HepG2 (cell line): Measurements from ENCODE around the gene UPB1. TPM values are rescaled to one million over a fixed set of nuclear protein-coding genes. Genes with fewer than 3 reads are reported as not detected.

Experiments
- BHLHE40 ChIP-seq: IDR thresholded peaks from 2 replicates; pipeline ENCODE4 v1.6.1; 2011; ENCODE audit warnings: low read length, improper control_type of control experiment
- GABPB1 ChIP-seq: IDR thresholded peaks from 2 replicates; pipeline ENCODE4 v1.6.1; 2016; ENCODE audit warnings: mild to moderate bottlenecking, missing genetic modification reagents, moderate library complexity, missing compliant biosample characterization
- HNF4A ChIP-seq: sonication (generic); formaldehyde crosslinking; IDR thresholded peaks from 2 replicates; pipeline ENCODE4 v1.4.0; 2020; ENCODE audit warnings: missing genetic modification reagents
- KDM5B ChIP-seq: sonication (generic); formaldehyde crosslinking; IDR thresholded peaks from 2 replicates; pipeline ENCODE4 v1.4.0; 2020; ENCODE audit warnings: missing genetic modification reagents, mild to moderate bottlenecking, borderline replicate concordance
- MBNL3 ChIP-seq: fragments of 250-450 bp; sonication (Bioruptor Pico); conservative IDR thresholded peaks from 2 replicates; pipeline ENCODE4 v1.8.0; 2022; ENCODE audit warnings: mild to moderate bottlenecking, inconsistent platforms
- SALL1 ChIP-seq: sonication (generic); formaldehyde crosslinking; IDR thresholded peaks from 2 replicates; pipeline ENCODE4 v1.8.0; 2022; ENCODE audit warnings: mild to moderate bottlenecking, missing genetic modification reagents
- SNAI1 ChIP-seq: sonication (generic); formaldehyde crosslinking; IDR thresholded peaks from 2 replicates; pipeline ENCODE4 v1.5.0; 2020; ENCODE audit warnings: mild to moderate bottlenecking, missing genetic modification reagents, borderline replicate concordance
- SUZ12 ChIP-seq: fragments of 150-350 bp; IDR thresholded peaks from 2 replicates; pipeline ENCODE4 v1.6.1; 2014; ENCODE audit warnings: low read depth, low read length
- TARDBP ChIP-seq: sonication (generic); formaldehyde crosslinking; IDR thresholded peaks from 2 replicates; pipeline ENCODE4 v1.8.0; 2022; ENCODE audit warnings: mild to moderate bottlenecking, missing genetic modification reagents
- TP53 ChIP-seq: sonication (generic); formaldehyde crosslinking; conservative IDR thresholded peaks from 2 replicates; pipeline ENCODE4 v1.4.0; 2020; ENCODE audit warnings: missing genetic modification reagents
- ZNF768 ChIP-seq: sonication (generic); formaldehyde crosslinking; IDR thresholded peaks from 2 replicates; pipeline ENCODE4 v1.4.0; 2020; ENCODE audit warnings: missing genetic modification reagents
- polyA plus RNA-seq, 8 experiments: library from polyadenylated mRNA; depleted of rRNA in 3 of 8; stranded (reverse) in 7 of 8; unstranded in 1 of 8; fragments of >200 nt; fragmentation: Illumina TruSeq in 4 of 8; extraction: Trizol in 4 of 8; gene quantifications; 2 replicates each; pipeline versions ENCODE4 v1.2.1 to v1.2.3, GENCODE V29; 2011 to 2016; ENCODE audit warnings: low read depth in 4 of 8, missing spikeins in 1 of 8, mixed read lengths in 1 of 8; ENCODE audit not compliant: insufficient read depth in 1 of 8
- total RNA-seq, 5 experiments: library from RNA; depleted of rRNA; stranded (reverse); fragments of >200 nt; fragmentation: Illumina TruSeq; extraction: Trizol; gene quantifications; 2 replicates each; pipeline ENCODE4 v1.2.3, GENCODE V29; 2016; ENCODE audit warnings: low read depth in 1 of 5
- TF ChIP-seq, protein P1 (sequence below): sonication (generic); formaldehyde crosslinking; IDR thresholded peaks from 2 replicates; pipeline ENCODE4 v1.8.0; 2022; ENCODE audit warnings: mild to moderate bottlenecking, missing genetic modification reagents
- TF ChIP-seq, protein P2 (sequence below): sonication (generic); formaldehyde crosslinking; IDR thresholded peaks from 2 replicates; pipeline ENCODE4 v1.4.0; 2020; ENCODE audit warnings: mild to moderate bottlenecking, missing genetic modification reagents
- TF ChIP-seq, protein P3 (sequence below): sonication (generic); formaldehyde crosslinking; IDR thresholded peaks from 2 replicates; pipeline ENCODE4 v1.4.0; 2020; ENCODE audit warnings: missing genetic modification reagents, borderline replicate concordance
- TF ChIP-seq, protein P4 (sequence below): IDR thresholded peaks from 2 replicates; pipeline ENCODE4 v1.6.1; 2012; ENCODE audit warnings: inconsistent platforms
- TF ChIP-seq, protein P5 (sequence below): sonication (generic); formaldehyde crosslinking; IDR thresholded peaks from 2 replicates; pipeline ENCODE4 v1.5.0; 2020; ENCODE audit warnings: missing genetic modification reagents
- TF ChIP-seq, protein P6 (sequence below): sonication (generic); formaldehyde crosslinking; IDR thresholded peaks from 2 replicates; pipeline ENCODE4 v1.4.0; 2020; ENCODE audit warnings: missing genetic modification reagents

The UPB1 gene
- total and polyA plus RNA-seq, 2 of the 13 experiments (the other 11 are each of a cell fraction or from before 2014, with no cell fraction given): 0.38 to 1.2 TPM

DNA sequence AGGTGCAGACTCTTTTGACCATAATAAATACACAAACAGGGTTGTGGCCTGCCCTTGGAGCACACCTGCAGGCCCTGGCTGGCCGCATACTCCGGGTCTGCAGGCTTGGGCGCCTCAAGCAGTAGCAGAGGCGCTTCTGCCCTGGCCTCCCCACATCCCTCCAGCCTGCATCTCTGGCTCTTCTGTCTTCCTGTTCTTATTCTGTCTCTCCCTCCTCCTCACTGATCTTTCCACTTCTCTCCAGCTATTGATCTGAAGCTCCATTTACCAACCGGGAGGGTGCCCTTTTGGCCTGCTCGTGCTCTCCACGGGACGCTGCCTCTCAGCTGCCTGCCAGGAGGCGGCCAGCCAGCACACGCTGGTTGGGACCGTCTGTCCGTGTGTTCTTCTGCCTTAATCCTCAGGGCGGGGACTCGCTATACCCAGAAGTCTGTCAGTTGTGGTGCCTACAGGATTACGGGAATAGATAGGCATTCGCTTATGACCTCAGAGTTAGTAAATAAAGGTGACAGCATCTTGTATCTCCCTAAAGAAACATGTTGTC lies 5.2 kb downstream of the UPB1 start (continued):
- TF ChIP-seq, protein P1, sequence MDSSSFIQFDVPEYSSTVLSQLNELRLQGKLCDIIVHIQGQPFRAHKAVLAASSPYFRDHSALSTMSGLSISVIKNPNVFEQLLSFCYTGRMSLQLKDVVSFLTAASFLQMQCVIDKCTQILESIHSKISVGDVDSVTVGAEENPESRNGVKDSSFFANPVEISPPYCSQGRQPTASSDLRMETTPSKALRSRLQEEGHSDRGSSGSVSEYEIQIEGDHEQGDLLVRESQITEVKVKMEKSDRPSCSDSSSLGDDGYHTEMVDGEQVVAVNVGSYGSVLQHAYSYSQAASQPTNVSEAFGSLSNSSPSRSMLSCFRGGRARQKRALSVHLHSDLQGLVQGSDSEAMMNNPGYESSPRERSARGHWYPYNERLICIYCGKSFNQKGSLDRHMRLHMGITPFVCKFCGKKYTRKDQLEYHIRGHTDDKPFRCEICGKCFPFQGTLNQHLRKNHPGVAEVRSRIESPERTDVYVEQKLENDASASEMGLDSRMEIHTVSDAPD (CRISPR knock-in tag): no peak
- TF ChIP-seq SALL1 (CRISPR knock-in tag) (peak; percentile 53; the same call in 1 of the 2 replicates), MBNL3 (no peak), SUZ12 (no peak), KDM5B (CRISPR knock-in tag) (peak; percentile 57; the same call in 1 of the 2 replicates), SNAI1 (peak; percentile 31; the same call in 1 of the 2 replicates), ZNF768 (CRISPR knock-in tag) (no peak), TP53 (no peak), HNF4A (peak; percentile 23; the same call in 1 of the 2 replicates), GABPB1 (peak; percentile 11; the same call in 1 of the 2 replicates), BHLHE40 (peak; percentile 48; the same call in 1 of the 2 replicates), TARDBP (CRISPR knock-in tag) (0 out of 2 replicates have a peak, but pooled peaks have one; percentile 41)
- TF ChIP-seq, protein P2, sequence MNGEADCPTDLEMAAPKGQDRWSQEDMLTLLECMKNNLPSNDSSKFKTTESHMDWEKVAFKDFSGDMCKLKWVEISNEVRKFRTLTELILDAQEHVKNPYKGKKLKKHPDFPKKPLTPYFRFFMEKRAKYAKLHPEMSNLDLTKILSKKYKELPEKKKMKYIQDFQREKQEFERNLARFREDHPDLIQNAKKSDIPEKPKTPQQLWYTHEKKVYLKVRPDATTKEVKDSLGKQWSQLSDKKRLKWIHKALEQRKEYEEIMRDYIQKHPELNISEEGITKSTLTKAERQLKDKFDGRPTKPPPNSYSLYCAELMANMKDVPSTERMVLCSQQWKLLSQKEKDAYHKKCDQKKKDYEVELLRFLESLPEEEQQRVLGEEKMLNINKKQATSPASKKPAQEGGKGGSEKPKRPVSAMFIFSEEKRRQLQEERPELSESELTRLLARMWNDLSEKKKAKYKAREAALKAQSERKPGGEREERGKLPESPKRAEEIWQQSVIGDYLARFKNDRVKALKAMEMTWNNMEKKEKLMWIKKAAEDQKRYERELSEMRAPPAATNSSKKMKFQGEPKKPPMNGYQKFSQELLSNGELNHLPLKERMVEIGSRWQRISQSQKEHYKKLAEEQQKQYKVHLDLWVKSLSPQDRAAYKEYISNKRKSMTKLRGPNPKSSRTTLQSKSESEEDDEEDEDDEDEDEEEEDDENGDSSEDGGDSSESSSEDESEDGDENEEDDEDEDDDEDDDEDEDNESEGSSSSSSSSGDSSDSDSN (CRISPR knock-in tag): 0 out of 2 replicates have a peak, but pooled peaks have one; percentile 19
- TF ChIP-seq, protein P3, sequence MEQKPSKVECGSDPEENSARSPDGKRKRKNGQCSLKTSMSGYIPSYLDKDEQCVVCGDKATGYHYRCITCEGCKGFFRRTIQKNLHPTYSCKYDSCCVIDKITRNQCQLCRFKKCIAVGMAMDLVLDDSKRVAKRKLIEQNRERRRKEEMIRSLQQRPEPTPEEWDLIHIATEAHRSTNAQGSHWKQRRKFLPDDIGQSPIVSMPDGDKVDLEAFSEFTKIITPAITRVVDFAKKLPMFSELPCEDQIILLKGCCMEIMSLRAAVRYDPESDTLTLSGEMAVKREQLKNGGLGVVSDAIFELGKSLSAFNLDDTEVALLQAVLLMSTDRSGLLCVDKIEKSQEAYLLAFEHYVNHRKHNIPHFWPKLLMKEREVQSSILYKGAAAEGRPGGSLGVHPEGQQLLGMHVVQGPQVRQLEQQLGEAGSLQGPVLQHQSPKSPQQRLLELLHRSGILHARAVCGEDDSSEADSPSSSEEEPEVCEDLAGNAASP (CRISPR knock-in tag): 0 out of 2 replicates have a peak, but pooled peaks have one; percentile 17
- TF ChIP-seq, protein P4, sequence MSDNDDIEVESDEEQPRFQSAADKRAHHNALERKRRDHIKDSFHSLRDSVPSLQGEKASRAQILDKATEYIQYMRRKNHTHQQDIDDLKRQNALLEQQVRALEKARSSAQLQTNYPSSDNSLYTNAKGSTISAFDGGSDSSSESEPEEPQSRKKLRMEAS: peak; percentile 61; the same call in 1 of the 2 replicates
- TF ChIP-seq, protein P5, sequence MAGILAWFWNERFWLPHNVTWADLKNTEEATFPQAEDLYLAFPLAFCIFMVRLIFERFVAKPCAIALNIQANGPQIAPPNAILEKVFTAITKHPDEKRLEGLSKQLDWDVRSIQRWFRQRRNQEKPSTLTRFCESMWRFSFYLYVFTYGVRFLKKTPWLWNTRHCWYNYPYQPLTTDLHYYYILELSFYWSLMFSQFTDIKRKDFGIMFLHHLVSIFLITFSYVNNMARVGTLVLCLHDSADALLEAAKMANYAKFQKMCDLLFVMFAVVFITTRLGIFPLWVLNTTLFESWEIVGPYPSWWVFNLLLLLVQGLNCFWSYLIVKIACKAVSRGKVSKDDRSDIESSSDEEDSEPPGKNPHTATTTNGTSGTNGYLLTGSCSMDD: no peak
- TF ChIP-seq, protein P6, sequence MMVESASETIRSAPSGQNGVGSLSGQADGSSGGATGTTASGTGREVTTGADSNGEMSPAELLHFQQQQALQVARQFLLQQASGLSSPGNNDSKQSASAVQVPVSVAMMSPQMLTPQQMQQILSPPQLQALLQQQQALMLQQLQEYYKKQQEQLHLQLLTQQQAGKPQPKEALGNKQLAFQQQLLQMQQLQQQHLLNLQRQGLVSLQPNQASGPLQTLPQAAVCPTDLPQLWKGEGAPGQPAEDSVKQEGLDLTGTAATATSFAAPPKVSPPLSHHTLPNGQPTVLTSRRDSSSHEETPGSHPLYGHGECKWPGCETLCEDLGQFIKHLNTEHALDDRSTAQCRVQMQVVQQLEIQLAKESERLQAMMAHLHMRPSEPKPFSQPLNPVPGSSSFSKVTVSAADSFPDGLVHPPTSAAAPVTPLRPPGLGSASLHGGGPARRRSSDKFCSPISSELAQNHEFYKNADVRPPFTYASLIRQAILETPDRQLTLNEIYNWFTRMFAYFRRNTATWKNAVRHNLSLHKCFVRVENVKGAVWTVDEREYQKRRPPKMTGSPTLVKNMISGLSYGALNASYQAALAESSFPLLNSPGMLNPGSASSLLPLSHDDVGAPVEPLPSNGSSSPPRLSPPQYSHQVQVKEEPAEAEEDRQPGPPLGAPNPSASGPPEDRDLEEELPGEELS (CRISPR knock-in tag): 0 out of 2 replicates have a peak, but pooled peaks have one; percentile 22
